GM12892 (cell line): ENCODE data around the gene HLF.

ENCODE experiments used
- DNase-seq: peaks from one replicate; pipeline ENCODE4 v3.0.0; 2011; ENCODE audit not compliant: insufficient read length
- FAIRE-seq: peaks from 2 replicates; lab custom pipeline; 2011; peaks lifted over from hg19 to GRCh38; lab: Jason Lieb, UNC
- POLR2A ChIP-seq: IDR thresholded peaks from 2 replicates; pipeline ENCODE4 v1.6.1; 2011; ENCODE audit warnings: low read depth, low read length, control low read depth
- POLR2AphosphoS5 ChIP-seq: IDR thresholded peaks from 2 replicates; pipeline ENCODE4 v1.6.1; 2011; ENCODE audit warnings: low read depth, low read length, control low read depth
- TAF1 ChIP-seq: IDR thresholded peaks from 2 replicates; pipeline ENCODE4 v1.6.1; 2011; ENCODE audit warnings: low read depth, mild to moderate bottlenecking, control low read depth, low read length, borderline replicate concordance

Gene HLF

DNA sequence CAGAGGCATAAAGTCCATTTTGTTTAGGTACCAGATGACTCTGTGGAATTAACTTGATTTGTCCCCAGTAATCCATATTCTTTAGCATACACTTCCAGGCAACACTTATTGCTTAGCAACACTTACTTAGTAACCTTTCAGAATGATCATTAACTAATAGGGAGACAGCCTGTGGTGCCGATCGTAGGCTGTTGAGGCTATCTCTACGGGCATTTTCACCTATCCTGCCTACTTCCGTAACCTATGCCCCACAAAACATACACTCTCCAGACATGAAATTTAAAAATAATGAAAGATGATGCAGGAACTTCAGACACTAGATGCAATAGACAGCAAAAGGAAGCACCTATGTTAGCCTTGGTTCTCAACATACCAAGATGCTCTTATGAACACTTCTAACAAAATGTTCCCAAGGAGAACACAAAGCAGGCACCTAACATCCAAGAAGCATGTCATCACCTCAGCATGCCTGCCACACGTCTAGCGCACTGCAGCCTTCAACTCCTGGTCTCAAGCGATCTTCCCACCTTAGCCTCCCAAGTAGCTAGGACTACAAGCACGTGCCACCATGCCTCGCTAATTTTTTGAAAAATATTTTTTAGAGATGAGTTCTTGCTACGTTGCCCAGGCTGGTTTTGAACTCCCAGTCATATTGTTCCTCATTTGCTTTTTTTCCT lies 34.5 kb downstream of the HLF start:
- no peak for DNase-seq
- no peak for TF ChIP-seq POLR2AphosphoS5
- TF ChIP-seq POLR2A: no peak
- TF ChIP-seq TAF1: no peak
- no peak for FAIRE-seq

DNA sequence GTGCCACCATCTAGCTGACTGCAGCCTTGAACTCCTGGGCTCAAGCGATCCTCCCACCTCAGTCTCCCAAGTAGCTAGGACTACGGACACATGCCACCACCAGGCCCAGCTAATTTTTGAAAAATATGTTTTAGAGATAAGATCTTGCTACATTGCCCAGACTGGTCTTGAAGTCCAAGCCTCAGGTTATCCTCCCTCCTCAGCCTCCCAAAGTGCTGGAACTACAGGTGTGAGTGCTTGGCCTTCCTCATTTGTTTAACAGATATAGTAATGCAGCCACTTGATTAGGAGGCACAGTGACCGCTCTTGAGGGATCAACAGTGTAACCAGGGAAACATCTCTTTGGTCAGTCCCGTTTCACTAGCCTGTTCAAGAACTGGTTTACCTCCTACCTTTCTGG lies 35.1 kb downstream of the HLF start:
- no peak for FAIRE-seq
- TF ChIP-seq TAF1 (no peak), POLR2A (no peak), POLR2AphosphoS5 (no peak)
- no peak for DNase-seq

DNA sequence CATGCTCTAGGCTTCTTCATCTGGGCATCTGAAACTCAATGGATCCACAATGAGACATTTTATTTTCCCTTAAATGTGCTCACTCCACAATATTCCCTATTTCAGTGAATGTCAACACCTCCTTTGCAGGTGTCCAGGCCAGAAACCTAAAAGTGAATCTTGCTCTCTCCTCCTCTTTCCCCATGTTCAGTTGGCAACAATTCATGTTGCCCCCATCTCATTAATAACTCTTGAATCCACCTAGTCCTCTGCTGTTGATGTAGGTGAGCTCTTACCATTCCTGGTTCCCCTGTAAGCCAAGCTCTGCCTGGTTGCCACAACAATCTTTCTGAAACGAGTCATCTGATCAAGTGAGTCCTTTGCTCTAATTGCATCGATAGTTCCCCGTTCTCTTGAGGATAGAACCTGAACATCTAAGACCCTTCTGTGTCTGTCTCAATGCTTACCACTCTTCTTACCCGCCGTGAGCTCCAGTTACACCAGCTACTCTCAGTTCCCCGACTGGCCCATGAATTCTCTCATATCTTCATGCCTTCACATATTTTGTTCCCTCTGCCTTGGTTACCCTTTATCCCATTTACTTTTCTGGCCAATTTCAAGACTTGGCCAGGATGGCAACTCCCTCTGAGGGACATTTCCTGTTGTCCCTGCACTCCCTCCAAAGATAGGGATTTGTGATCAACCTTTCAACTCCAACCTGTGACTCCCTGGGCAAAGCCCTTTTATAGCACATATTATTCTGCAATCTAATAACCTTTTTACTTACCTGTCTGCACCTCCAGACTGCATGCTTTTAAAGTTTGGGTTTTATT lies 35.9 kb downstream of the HLF start:
- FAIRE-seq: no peak

DNA sequence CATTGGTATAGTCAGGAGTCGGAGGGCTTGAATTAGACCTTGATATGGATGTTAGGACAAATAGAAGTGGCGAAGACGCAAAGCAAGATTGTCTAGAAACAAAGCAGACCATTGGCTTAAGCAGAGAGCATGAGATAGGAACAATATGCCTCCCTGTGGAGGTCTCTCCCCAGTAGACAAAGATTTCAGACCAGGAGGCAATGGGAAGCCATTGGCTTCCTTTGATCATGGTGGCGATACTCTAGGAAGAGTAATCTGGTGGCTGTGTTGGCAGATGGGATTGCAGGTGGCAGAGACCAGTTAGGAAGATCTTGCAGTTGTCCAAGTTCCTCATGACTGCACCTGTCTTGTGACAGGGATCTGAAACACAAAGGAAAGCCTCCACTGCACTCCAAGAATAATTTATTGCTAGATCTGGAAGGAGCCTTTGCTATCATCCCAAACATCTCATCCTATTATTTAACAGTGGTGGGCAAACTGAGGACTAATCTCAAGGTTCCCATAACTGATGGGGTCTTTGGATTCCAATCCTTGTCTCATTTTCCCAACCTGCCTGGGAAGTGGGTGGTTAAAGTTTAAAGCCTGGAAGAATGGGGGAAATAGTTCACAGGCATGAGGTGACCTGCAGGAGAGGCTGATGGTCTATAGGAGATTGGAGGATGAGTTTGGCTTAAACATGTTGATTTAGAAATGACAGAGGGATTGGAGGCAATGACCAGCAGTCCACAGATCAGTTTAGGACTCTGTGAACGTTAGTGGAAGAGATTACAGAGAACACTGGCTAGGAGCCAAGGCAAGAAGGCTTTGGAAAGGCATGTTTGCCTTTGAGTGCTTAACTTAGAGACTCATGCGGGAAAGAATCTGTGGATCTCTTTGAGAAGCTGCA lies 37.0 kb downstream of the HLF start:
- DNase-seq: no peak
- TF ChIP-seq POLR2A (no peak), POLR2AphosphoS5 (no peak), TAF1 (no peak)
- FAIRE-seq: no peak

More for the DNA sequence above, 35.9 kb downstream of the HLF start:
- DNase-seq: no peak
- TF ChIP-seq TAF1 (no peak), POLR2AphosphoS5 (no peak), POLR2A (no peak)

DNA sequence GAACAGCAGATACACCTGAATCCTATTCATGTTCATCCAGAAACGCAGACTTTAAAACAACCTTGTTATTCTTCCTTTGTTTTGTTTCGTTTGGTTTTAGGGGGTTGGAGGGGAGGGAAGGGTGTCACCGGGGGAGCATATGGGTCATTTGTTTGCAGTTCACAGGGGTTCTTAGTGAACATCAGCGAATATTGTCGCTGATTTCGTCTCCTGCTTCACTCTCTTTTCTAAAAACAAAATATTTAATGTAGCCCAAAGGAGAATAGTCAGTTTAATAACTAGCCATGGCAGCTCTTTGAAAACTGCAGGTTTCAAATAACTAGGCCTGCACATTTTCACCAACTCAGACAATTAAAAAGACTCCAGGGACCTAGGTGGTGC lies 37.6 kb downstream of the HLF start:
- TF ChIP-seq POLR2A (no peak), POLR2AphosphoS5 (no peak), TAF1 (no peak)
- no peak for FAIRE-seq
- DNase-seq: no peak

DNA sequence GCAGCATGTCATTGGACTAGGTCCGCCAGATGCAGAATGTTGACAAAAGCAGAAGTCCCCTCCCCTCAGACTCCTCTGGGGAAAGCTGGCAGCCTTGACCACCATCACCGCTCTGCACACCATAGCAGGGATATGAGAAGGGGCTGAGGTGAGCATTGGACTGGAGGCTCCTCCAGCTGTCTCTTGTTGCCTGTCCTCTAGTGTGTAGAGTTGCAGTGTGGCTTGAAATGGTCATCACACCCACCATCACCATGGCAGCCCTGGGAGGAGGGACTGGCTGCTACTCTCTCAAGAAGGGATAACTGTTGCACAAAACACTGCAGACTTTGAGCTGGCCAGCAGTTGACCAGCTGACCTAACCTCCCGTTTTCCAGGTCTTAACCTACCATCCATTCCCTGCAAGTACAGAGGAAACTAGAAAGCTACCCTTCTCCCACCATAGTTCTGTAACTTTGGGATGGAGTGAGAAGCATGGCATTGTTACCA lies 38.3 kb downstream of the HLF start:
- DNase-seq (no peak), FAIRE-seq (no peak)
- TF ChIP-seq POLR2A: no peak
- no peak for TF ChIP-seq POLR2AphosphoS5
- no peak for TF ChIP-seq TAF1

DNA sequence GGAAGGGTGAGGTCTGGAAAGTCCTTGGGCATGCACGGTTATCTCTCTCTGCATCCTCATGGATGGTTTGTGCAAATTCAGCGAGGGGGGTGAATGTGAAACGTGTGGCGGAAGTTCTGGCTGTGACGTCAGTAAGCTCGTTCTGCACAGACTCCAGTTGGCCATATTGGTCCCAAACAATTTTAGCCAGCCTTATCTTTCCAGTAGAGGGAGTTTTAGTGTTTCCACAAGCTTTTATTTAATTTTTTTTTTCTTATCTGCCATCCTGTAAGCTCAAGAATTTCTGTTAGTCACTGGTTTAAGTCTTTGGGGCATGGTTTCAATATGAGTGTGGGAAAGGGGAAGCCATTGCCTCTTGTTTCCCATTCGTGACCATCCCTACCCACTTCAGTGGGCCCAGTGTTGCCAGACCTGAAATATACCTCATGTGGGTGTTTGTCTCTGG lies 39.0 kb downstream of the HLF start:
- FAIRE-seq (no peak), DNase-seq (no peak)
- TF ChIP-seq POLR2AphosphoS5 (no peak), TAF1 (no peak), POLR2A (no peak)

DNA sequence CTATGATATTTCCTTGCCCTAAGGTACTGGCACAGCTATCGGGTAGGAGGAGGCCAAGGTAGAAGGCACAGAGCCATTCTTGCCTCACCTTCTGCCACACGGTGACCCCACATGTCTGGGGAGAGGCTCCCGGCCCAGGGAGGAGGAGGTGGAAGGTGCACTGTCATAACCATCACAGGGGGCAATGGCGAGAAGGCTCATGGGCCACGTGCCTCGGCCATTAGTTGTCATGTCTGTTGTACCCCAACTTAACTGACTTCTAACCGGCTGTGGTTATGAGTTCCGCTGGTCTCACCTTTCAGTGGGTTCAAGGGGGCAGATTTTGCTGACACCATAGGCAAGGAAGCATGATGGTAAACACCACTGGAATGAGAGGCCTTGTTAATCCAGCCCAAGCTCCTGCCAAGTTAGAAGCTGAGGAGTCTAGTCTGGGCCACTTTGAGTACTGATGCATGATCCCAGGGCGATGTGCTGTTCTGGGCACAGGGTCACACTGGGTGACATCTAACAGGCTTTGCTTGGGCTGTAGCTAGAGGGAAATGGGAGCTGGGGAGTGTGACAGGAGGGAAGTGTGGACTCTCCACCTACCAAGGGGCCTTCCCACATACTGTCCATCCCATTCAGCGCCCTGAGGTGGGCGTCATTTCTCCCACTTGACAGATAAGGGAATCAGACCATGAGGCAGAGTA lies 39.6 kb downstream of the HLF start:
- TF ChIP-seq TAF1: no peak
- TF ChIP-seq POLR2A: no peak
- TF ChIP-seq POLR2AphosphoS5: no peak
- FAIRE-seq (no peak), DNase-seq (no peak)

DNA sequence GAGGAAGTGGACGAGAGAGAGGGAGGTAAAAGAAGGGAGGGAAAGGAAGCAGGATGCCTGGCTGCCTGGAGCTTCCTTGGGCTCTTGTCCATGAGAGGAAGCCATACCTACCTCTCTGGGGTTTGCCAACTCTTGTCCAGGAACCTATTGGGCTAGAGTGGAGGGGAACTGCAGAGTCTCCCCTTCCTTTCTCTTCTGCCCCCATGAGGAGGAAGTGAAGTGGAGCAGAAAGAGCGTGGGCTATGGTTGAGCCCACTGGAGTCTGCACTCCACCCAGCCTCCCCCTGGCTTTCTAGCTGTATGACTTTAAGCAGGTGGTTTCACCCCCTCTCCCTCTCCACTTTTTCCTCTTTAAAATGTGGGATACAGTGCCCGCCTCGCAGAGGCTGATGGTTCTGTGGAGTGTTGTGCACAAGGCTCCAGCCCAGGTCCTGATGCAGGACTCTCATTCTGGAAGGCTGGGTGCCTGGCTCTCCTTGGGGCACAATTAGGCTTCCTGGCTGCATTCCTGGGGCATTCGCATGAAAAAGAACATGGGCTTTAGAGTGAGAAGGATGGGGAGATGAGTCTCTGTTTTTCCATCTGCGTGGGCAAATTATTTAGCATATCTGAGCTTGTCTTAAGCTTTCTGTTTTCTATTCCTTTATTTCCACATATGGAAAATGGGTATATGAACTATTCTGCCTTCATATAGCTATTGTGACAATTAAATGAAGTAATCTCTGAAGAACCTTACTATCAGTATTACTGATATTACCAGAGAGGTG lies 40.7 kb downstream of the HLF start:
- DNase-seq (no peak), FAIRE-seq (no peak)
- TF ChIP-seq POLR2A (no peak), POLR2AphosphoS5 (no peak), TAF1 (no peak)

DNA sequence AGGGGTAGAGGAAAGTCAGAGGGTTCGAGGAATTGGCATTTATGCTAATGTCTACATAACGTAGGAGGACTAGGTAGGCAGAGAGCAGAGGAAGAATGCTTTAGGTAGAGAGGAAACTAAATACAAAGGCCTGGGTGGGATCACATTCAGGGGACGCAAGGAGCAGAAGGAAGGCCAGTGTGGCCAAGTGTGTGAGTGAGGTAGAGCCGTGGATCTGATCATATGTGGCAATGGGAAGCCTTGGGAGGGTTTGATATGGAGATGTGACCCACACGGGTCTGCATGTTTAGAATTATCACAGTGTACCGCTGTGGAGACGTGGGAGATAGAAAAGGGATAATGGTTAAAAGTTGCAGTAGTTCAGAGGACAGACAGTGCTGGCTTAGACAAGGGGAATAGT lies 43.1 kb downstream of the HLF start:
- FAIRE-seq: no peak
- TF ChIP-seq POLR2A: no peak
- DNase-seq: no peak

DNA sequence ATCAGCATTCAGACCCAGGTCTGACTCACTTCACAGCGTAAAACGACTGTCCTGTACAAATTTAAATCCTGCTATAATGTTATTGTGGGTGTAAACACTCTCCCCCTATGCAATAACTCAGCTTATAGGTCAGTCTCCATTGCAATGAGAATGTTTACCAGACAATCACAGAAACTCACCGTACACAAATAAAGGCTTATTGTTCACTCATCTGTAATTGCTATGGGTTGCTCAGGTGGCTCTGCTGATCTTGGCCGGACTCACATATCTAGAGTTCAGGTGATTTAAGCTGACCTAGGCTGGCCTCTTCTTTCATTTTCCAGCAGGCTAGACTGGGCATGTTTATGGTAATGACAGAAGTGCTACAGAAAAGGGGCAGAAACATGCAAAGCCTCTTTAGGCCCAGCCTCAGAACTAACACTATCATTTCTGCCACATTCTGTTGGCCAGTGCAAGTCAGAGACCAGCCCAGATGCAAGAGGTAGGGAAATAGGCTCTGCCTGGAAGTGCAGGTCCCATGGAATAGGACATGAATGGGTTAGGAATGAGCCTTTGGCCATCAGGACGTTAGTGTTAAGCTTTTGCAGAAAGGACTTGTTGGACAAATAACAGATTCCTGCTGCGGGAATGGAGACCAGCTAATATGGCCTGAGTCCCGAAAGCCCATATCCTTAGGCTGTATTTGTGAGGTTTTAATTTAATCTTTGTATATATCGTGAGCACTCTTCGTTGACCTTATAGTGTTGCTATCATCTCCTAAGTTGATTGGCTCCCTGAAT lies 44.0 kb downstream of the HLF start:
- no peak for DNase-seq
- TF ChIP-seq TAF1: no peak
- TF ChIP-seq POLR2A: no peak
- no peak for TF ChIP-seq POLR2AphosphoS5
- FAIRE-seq: no peak
